ENCODE data around the gene SPIB. TPM values are rescaled to one million over a fixed set of nuclear protein-coding genes. Genes with fewer than 3 reads are reported as not detected.

The SPIB gene
- polyA plus RNA-seq, 1 donor (not counting 4 experiments of a cell fraction or from before 2014, with no cell fraction given), result not detected

GRCh38 chr19:50383852-50384684, 34.7 kb upstream of the SPIB start, which contains the start of gene POLD1:
Gene POLD1 (plus strand): TSS chr19:50384347. CDS start chr19:50398852, 14,505 bp downstream.
- FAIRE-seq, result no peak
- Histone ChIP-seq H3K9ac (ENCODE audit: control insufficient read depth, extremely low read depth, insufficient read depth, low read length) (peak within 1 kb of the TSS; percentile 72), H3K36me3 (ENCODE audit: control insufficient read depth in 2 of 2, extremely low read depth in 1 of 2, insufficient read depth in 2 of 2, low read length in 2 of 2) (peaks cover 18 to 19% of the 10 kb centered on the region in 2 experiments), H3K9me3 (ENCODE audit: control insufficient read depth, low read depth, low read length) (no peaks in the 10 kb centered on the region), H3K27ac (ENCODE audit: control insufficient read depth, insufficient read depth, low read length) (peak within 1 kb of the TSS; percentile 69), H4K20me1 (ENCODE audit: control insufficient read depth, extremely low read depth, insufficient read depth, low read length) (no peaks in the 10 kb centered on the region), H2AFZ (ENCODE audit: control insufficient read depth, low read length) (peak within 1 kb of the TSS; percentile 81), H3K4me1 (ENCODE audit: control insufficient read depth, extremely low read depth, insufficient read depth, low read length) (peaks cover 18% of the 10 kb centered on the region), H3K4me2 (ENCODE audit: control insufficient read depth, extremely low read depth, insufficient read depth, low read depth, low read length) (peak within 1 kb of the TSS; percentile 89), H3K79me2 (ENCODE audit: control insufficient read depth, insufficient read depth, low read length) (peaks cover 34% of the 10 kb centered on the region), H3K4me3 (ENCODE audit: control insufficient read depth in 2 of 3, extremely low read depth in 1 of 3, insufficient read depth in 2 of 3, low read depth in 1 of 3, low read length in 3 of 3) (peak within 1 kb of the TSS; percentile 67 to 78 (median 70)), H3K27me3 (ENCODE audit: control insufficient read depth, extremely low read depth, insufficient read depth, low read length) (no peaks in the 10 kb centered on the region), H3K9me1 (ENCODE audit: control insufficient read depth, extremely low read depth, insufficient read depth, low read length) (peaks cover 2% of the 10 kb centered on the region)
- no peak for TF ChIP-seq EZH2 (IDR thresholded peaks at IDR 0.05; ENCODE audit: low read length)
- no peak for TF ChIP-seq CTCF (optimal IDR thresholded peaks at IDR 0.05 in 1 of 3, IDR thresholded peaks at IDR 0.05 in 1 of 3, conservative IDR thresholded peaks at IDR 0.05 in 1 of 3; ENCODE audit: extremely low read depth in 1 of 3, insufficient read depth in 2 of 3, low read length in 3 of 3)
- peak; percentile 96 for DNase-seq (ENCODE audit: low read depth, low spot score)
- dilution Hi-C loops (cut with MboI; ENCODE audit: extremely low pct_ligation_motif_present, low sequenced_read_pairs), result no loop called here

- Histone ChIP-seq H2AFZ (ENCODE audit: control insufficient read depth, low read length) (peak overlapping the region; percentile 37), H3K27me3 (ENCODE audit: control insufficient read depth, extremely low read depth, insufficient read depth, low read length) (no peaks in the 10 kb centered on the region), H3K36me3 (ENCODE audit: control insufficient read depth in 2 of 2, extremely low read depth in 1 of 2, insufficient read depth in 2 of 2, low read length in 2 of 2) (peaks cover 11 to 14% of the 10 kb centered on the region in 2 experiments), H4K20me1 (ENCODE audit: control insufficient read depth, extremely low read depth, insufficient read depth, low read length) (no peaks in the 10 kb centered on the region), H3K9ac (ENCODE audit: control insufficient read depth, extremely low read depth, insufficient read depth, low read length) (peak overlapping the region; percentile 72), H3K4me3 (ENCODE audit: control insufficient read depth in 2 of 3, extremely low read depth in 1 of 3, insufficient read depth in 2 of 3, low read depth in 1 of 3, low read length in 3 of 3) (peak overlapping the region; percentile 67 to 75 (median 70)), H3K4me2 (ENCODE audit: control insufficient read depth, extremely low read depth, insufficient read depth, low read depth, low read length) (peak overlapping the region; percentile 89), H3K9me1 (ENCODE audit: control insufficient read depth, extremely low read depth, insufficient read depth, low read length) (peaks cover 2% of the 10 kb centered on the region), H3K9me3 (ENCODE audit: control insufficient read depth, low read depth, low read length) (no peaks in the 10 kb centered on the region), H3K79me2 (ENCODE audit: control insufficient read depth, insufficient read depth, low read length) (peaks cover 37% of the 10 kb centered on the region), H3K27ac (ENCODE audit: control insufficient read depth, insufficient read depth, low read length) (peak overlapping the region; percentile 60), H3K4me1 (ENCODE audit: control insufficient read depth, extremely low read depth, insufficient read depth, low read length) (peaks cover 18% of the 10 kb centered on the region)
- dilution Hi-C loops (cut with MboI; ENCODE audit: extremely low pct_ligation_motif_present, low sequenced_read_pairs), result no loop called here
- TF ChIP-seq EZH2 (IDR thresholded peaks at IDR 0.05; ENCODE audit: low read length), result no peak
- TF ChIP-seq CTCF (optimal IDR thresholded peaks at IDR 0.05 in 1 of 3, IDR thresholded peaks at IDR 0.05 in 1 of 3, conservative IDR thresholded peaks at IDR 0.05 in 1 of 3; ENCODE audit: extremely low read depth in 1 of 3, insufficient read depth in 2 of 3, low read length in 3 of 3), result no peak
- no peak for FAIRE-seq
- no peak for DNase-seq (ENCODE audit: low read depth, low spot score)
These were observed 33.8 kb upstream of the SPIB start for GRCh38 chr19:50384685-50385535.
